ENCODE results near the gene OR8H1. TPM values are rescaled to one million over a fixed set of nuclear protein-coding genes. Genes with fewer than 3 reads are reported as not detected.

The OR8H1 gene
- total RNA-seq: not detected

- H3K4me3 ChIP-seq (ENCODE audit: low read depth, poor library complexity, severe bottlenecking): no peak within 1 kb of the TSS
- intact Hi-C loops (cut with DNase I; ENCODE audit: low total_unique reads): no loop called here
- TF ChIP-seq POLR2A (IDR thresholded peaks at IDR 0.05): no peak
- no peak for TF ChIP-seq CTCF (IDR thresholded peaks at IDR 0.05)
- no peak for DNase-seq (ENCODE audit: low spot score in 2 of 2)
- WGBS, 2 donors: 67 to 68% methylated on average over 2 of the region's 2 CpGs
Observed at GRCh38 chr11:56292154-56292553, at the start of gene OR8H1. Gene OR8H1 (minus strand): TSS chr11:56292254. CDS start chr11:56291062, 1,192 bp downstream.

GRCh38 chr11:56340289-56340688 lies 48.2 kb upstream of the OR8H1 start:
- intact Hi-C loops (cut with DNase I; ENCODE audit: low total_unique reads): no loop called here
- no peak for DNase-seq (ENCODE audit: low spot score in 2 of 2)
- TF ChIP-seq POLR2A (IDR thresholded peaks at IDR 0.05): no peak
- TF ChIP-seq CTCF (IDR thresholded peaks at IDR 0.05): no peak
- H3K4me3 ChIP-seq (ENCODE audit: low read depth, poor library complexity, severe bottlenecking): no peak overlapping the region

- no peak for DNase-seq (ENCODE audit: low spot score in 2 of 2)
- 49 to 58% methylated on average over 3 of the region's 3 CpGs for WGBS, 2 donors
- intact Hi-C loops (cut with DNase I; ENCODE audit: low total_unique reads): no loop called here
- TF ChIP-seq CTCF (IDR thresholded peaks at IDR 0.05): no peak
- no peak for TF ChIP-seq POLR2A (IDR thresholded peaks at IDR 0.05)
- H3K4me3 ChIP-seq (ENCODE audit: low read depth, poor library complexity, severe bottlenecking): no peak overlapping the region
Observed at GRCh38 chr11:56333156-56333555, 41.1 kb upstream of the OR8H1 start.

- intact Hi-C loops (cut with DNase I; ENCODE audit: low total_unique reads): no loop called here
- whole genome bisulfite sequencing, 2 donors: 92% methylated on average over 19 to 24 of the region's 34 CpGs
- TF ChIP-seq POLR2A (IDR thresholded peaks at IDR 0.05) (no peak), CTCF (IDR thresholded peaks at IDR 0.05) (no peak)
Observed at GRCh38 chr11:56331861-56332491, 39.9 kb upstream of the OR8H1 start.

GRCh38 chr11:56314844-56315243 lies 22.8 kb upstream of the OR8H1 start, which contains the start of gene OR8K3:
Gene OR8K3 (plus strand): TSS chr11:56315144. CDS start chr11:56318307, 3,163 bp downstream.
- intact Hi-C loops (cut with DNase I; ENCODE audit: low total_unique reads): no loop called here

More at GRCh38 chr11:56331861-56332491, 39.9 kb upstream of the OR8H1 start:
- DNase-seq (ENCODE audit: low spot score in 2 of 2): no peak
- H3K4me3 ChIP-seq (ENCODE audit: low read depth, poor library complexity, severe bottlenecking): no peak overlapping the region

More at GRCh38 chr11:56314844-56315243, 22.8 kb upstream of the OR8H1 start, which contains the start of gene OR8K3:
- no peak within 1 kb of the TSS for H3K4me3 ChIP-seq (ENCODE audit: low read depth, poor library complexity, severe bottlenecking)
- DNase-seq (ENCODE audit: low spot score in 2 of 2): no peak
- TF ChIP-seq CTCF (IDR thresholded peaks at IDR 0.05) (no peak), POLR2A (IDR thresholded peaks at IDR 0.05) (no peak)

Measured in lower leg skin (tissue), 4 donors.